DOHH2 (cell line): ENCODE results near the gene SPN.
A peak's percentile ranks its signal among the peaks of the same experiment; 100 is the strongest.

Experiments used
- H3F3A ChIP-seq: fragments of 200-600 bp; sonication (generic), shearing (Covaris generic); 2 replicates; pipeline ENCODE4 v1.6.0; 2016; ENCODE audit warnings: antibody characterized with exemption, mild to moderate bottlenecking; ENCODE audit not compliant: control insufficient read depth, insufficient read depth
- H3K27ac ChIP-seq: fragments of 200-600 bp; sonication (generic); 2 replicates; pipeline ENCODE4 v1.5.1; 2014; ENCODE audit warnings: low read depth, mild to moderate bottlenecking, low read length, moderate library complexity
- H3K27me3 ChIP-seq: fragments of 200-600 bp; sonication (generic); 2 replicates; pipeline ENCODE4 v1.6.1; 2014; ENCODE audit warnings: mild to moderate bottlenecking, low read length, mixed read lengths; ENCODE audit not compliant: control insufficient read depth
- H3K36me3 ChIP-seq: fragments of 200-600 bp; sonication (generic); 2 replicates; pipeline ENCODE4 v1.6.1; 2014; ENCODE audit warnings: mild to moderate bottlenecking, low read length, moderate library complexity, mixed read lengths; ENCODE audit not compliant: control insufficient read depth
- H3K4me1 ChIP-seq: fragments of 200-600 bp; sonication (generic); 2 replicates; pipeline ENCODE4 v1.6.1; 2014; ENCODE audit warnings: mild to moderate bottlenecking, low read length, mixed read lengths; ENCODE audit not compliant: control insufficient read depth
- H3K4me2 ChIP-seq: fragments of 200-600 bp; sonication (generic); 2 replicates; pipeline ENCODE4 v1.6.0; 2014; ENCODE audit warnings: mild to moderate bottlenecking, low read length, moderate library complexity
- H3K4me3 ChIP-seq: fragments of 200-600 bp; sonication (generic); 2 replicates; pipeline ENCODE4 v1.5.1; 2014; ENCODE audit warnings: mild to moderate bottlenecking, low read length, mixed read lengths
- H3K79me2 ChIP-seq: fragments of 200-600 bp; sonication (generic); 2 replicates; pipeline ENCODE4 v1.6.1; 2014; ENCODE audit warnings: mild to moderate bottlenecking, low read length, mixed read lengths; ENCODE audit not compliant: control insufficient read depth
- H3K9me2 ChIP-seq: fragments of 200-600 bp; sonication (generic); replicated peaks from 2 replicates; pipeline ENCODE4 v1.6.1; 2014; ENCODE audit warnings: mild to moderate bottlenecking, low read length, mixed read lengths; ENCODE audit not compliant: control insufficient read depth
- H3K9me3 ChIP-seq: fragments of 200-600 bp; sonication (generic); 2 replicates; pipeline ENCODE4 v1.6.1; 2014; ENCODE audit warnings: antibody characterized with exemption, low read length, mixed read lengths; ENCODE audit not compliant: control insufficient read depth, insufficient read depth
- H4K20me1 ChIP-seq: fragments of 200-600 bp; sonication (generic); 2 replicates; pipeline ENCODE4 v1.6.0; 2014; ENCODE audit warnings: low read depth, mild to moderate bottlenecking, antibody characterized with exemption, low read length, moderate library complexity; ENCODE audit not compliant: control insufficient read depth, insufficient read depth
- CTCF ChIP-seq: fragments of 200-600 bp; sonication (generic); IDR thresholded peaks from one replicate; pipeline ENCODE4 v1.5.1; 2014; ENCODE audit warnings: antibody characterized with exemption, mild to moderate bottlenecking, low read depth, low read length; ENCODE audit not compliant: poor library complexity, severe bottlenecking
- EZH2phosphoT487 ChIP-seq: fragments of 200-600 bp; sonication (generic); IDR thresholded peaks from 2 replicates; pipeline ENCODE4 v1.6.1; 2017; ENCODE audit warnings: borderline replicate concordance, mild to moderate bottlenecking, antibody characterized with exemption, low read length, moderate library complexity, mixed read lengths

The SPN gene

GRCh38 chr16:29674188-29674587 lies 11.1 kb downstream of the SPN start:
- Histone ChIP-seq H4K20me1 (no peaks in the 10 kb centered on the region), H3F3A (peaks cover 23% of the 10 kb centered on the region), H3K27ac (no peak overlapping the region), H3K36me3 (peaks cover 3% of the 10 kb centered on the region), H3K4me2 (no peak overlapping the region), H3K4me1 (peaks cover 22% of the 10 kb centered on the region), H3K79me2 (peaks cover 17% of the 10 kb centered on the region), H3K4me3 (no peak overlapping the region), H3K9me2 (no peaks in the 10 kb centered on the region), H3K27me3 (no peaks in the 10 kb centered on the region), H3K9me3 (no peaks in the 10 kb centered on the region)
- no peak for TF ChIP-seq EZH2phosphoT487
- TF ChIP-seq CTCF: no peak

DNA sequence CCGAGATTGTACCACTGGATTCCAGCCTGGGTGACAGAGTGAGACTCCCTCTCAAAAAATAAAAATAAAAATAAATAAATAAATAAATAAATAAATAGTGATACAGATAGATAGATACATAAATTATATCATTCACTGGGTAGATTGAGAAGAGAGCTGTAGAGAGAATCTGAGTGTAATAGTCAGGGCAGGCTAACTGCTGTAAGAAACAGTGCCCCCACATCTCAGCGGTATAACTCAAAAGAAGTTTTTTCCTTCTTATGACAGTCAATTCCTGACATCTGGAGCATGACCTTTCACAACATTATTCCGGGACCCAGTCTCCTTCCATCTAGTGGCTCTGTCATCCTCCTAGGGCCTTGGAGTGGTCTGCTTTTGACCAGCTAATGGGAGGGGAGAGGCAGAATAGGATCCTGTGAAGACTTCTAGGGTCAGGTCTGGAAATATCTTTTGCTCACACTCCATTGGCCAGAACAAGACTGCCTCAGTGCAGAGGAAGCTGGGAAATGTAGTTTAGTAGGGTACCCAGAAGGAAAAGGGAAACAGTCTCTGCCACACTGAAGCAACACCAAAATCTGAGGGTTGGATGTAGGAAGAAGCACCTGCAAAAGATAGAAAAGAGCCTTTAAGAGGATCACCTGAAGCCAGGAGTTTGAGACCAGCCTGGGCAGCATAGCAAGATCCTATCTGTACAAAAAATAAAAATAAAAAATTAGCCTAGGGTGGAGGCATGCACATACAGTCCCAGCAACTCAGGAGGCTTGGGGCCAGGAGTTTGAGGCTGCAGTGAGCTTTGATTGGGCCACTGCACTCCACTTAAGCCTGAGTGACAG lies 13.0 kb downstream of the SPN start:
- Histone ChIP-seq H3K79me2 (peaks cover 16% of the 10 kb centered on the region), H3K27me3 (no peaks in the 10 kb centered on the region), H3K9me2 (no peaks in the 10 kb centered on the region), H3K4me3 (no peak overlapping the region), H3K9me3 (no peaks in the 10 kb centered on the region), H3K27ac (no peak overlapping the region), H3K4me2 (0 out of 2 replicates have a peak overlapping the region, but pooled peaks have one; percentile 25), H3K36me3 (no peaks in the 10 kb centered on the region), H4K20me1 (no peaks in the 10 kb centered on the region), H3F3A (peaks cover 21% of the 10 kb centered on the region), H3K4me1 (peaks cover 40% of the 10 kb centered on the region)
- TF ChIP-seq CTCF (peak; percentile 7), EZH2phosphoT487 (no peak)

- Histone ChIP-seq H3K27me3 (no peaks in the 10 kb centered on the region), H3F3A (peaks cover 21% of the 10 kb centered on the region), H3K4me3 (no peak overlapping the region), H3K36me3 (no peaks in the 10 kb centered on the region), H3K4me1 (peaks cover 42% of the 10 kb centered on the region), H3K9me3 (no peaks in the 10 kb centered on the region), H3K9me2 (no peaks in the 10 kb centered on the region), H4K20me1 (no peaks in the 10 kb centered on the region), H3K27ac (no peak overlapping the region), H3K4me2 (no peak overlapping the region), H3K79me2 (peaks cover 16% of the 10 kb centered on the region)
- TF ChIP-seq EZH2phosphoT487: no peak
These were observed 14.1 kb downstream of the SPN start for GRCh38 chr16:29676989-29677785.
